ENCODE data around the gene CYP2U1. TPM values are rescaled to one million over a fixed set of nuclear protein-coding genes. Genes with fewer than 3 reads are reported as not detected.

Gene CYP2U1
- total RNA-seq, 2 experiments from 2014 or later = 2.9 to 4.0 TPM

DNA sequence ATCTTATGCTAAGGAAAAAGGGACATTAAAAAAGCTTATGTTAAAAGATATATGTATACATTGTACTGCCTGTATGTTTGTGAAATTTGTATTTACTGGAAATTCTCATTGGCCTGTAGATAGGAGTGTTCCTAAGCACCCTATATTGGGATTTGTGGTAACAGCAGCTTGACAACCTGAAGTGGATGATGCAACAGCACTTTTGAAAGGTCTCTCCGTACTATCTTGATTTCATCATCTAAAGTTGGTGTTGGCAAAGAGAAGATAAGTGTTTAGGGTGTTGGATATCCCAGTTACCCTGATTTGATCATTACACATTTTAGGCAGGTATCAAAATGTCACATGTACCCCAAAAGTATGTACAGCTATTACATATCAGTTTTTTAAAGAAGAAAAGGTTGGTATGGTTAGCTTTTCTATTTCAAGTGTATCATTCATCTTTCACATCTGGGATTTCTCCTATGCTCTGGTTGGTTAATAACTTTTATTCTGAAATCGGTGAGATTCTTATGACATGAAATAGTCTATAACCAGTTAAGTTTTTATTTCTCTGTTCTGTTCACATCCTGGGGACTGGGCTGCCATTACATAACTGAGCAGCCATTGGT lies 68.7 kb downstream of the CYP2U1 start:
- Histone ChIP-seq H3K9me3 (ENCODE audit: control insufficient read depth in 1 of 2, insufficient read depth in 1 of 2, low read length in 2 of 2) (no peaks in the 10 kb centered on the region), H3K27me3 (ENCODE audit: control insufficient read depth in 1 of 2, insufficient read depth in 2 of 2, low read length in 2 of 2) (no peaks in the 10 kb centered on the region), H3K4me1 (ENCODE audit: insufficient read depth, low read length) (peaks cover 8% of the 10 kb centered on the region), H3K36me3 (ENCODE audit: insufficient read depth, low read length) (peaks cover 5% of the 10 kb centered on the region), H3K27ac (ENCODE audit: low read depth in 1 of 2, low read length in 2 of 2) (no peak overlapping the region), H3K4me3 (ENCODE audit: low read length) (no peak overlapping the region)
- H3K36me3 Mint-ChIP-seq (ENCODE audit: low read depth) = peaks cover 39% of the 10 kb centered on the region
- H3K27me3 Mint-ChIP-seq = no peaks in the 10 kb centered on the region
- TF ChIP-seq, protein P1, sequence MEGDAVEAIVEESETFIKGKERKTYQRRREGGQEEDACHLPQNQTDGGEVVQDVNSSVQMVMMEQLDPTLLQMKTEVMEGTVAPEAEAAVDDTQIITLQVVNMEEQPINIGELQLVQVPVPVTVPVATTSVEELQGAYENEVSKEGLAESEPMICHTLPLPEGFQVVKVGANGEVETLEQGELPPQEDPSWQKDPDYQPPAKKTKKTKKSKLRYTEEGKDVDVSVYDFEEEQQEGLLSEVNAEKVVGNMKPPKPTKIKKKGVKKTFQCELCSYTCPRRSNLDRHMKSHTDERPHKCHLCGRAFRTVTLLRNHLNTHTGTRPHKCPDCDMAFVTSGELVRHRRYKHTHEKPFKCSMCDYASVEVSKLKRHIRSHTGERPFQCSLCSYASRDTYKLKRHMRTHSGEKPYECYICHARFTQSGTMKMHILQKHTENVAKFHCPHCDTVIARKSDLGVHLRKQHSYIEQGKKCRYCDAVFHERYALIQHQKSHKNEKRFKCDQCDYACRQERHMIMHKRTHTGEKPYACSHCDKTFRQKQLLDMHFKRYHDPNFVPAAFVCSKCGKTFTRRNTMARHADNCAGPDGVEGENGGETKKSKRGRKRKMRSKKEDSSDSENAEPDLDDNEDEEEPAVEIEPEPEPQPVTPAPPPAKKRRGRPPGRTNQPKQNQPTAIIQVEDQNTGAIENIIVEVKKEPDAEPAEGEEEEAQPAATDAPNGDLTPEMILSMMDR (IDR thresholded peaks at IDR 0.05) = no peak
- H3K9me3 Mint-ChIP-seq = no peaks in the 10 kb centered on the region
- peaks cover 79% of the 10 kb centered on the region for H3K4me1 Mint-ChIP-seq (ENCODE audit: low read depth)
- DNase-seq (no peak), ATAC-seq (ENCODE audit: poor library complexity) (no peak)
- no peak overlapping the region for H3K4me3 Mint-ChIP-seq
- ChIA-PET POLR2A (interaction anchor here (0.6 to 2.1 kb wide), 2 partner anchors 10 to 1560 kb away, joined by 3 to 8 read pairs; partner anchors contain the start of genes HADH and MCUB), CTCF (no interaction called here)
- H3K27ac Mint-ChIP-seq = no peak overlapping the region
- intact Hi-C loops (cut with DNase I, micrococcal nuclease) = no loop called here

DNA sequence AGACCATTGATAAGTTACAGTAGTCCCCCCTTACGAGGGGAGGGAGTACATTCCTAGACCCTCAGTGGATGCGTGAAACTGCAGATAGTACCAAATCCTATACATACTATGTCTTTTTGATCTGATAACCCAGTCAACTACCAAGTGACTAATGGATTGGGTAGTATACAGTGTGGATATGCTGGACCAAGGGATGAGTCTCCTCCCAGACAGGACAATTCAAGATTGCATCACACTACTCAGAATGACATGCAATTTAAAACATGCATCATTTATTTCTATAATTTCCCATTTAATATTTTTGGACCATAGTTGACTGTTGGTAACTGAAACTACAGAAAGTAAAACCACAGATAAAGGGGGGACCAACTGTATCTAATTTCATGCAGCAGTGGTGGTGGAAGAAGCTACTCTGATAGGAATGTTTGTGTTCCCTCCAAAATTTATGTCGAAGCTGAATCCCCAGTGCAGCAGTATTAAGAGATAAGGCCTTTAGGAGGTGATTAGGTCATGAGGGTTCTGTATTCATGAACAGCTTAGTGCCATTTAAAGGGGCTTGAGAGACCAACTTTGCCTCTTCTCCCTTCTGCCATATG lies 70.3 kb downstream of the CYP2U1 start:
- Mint-ChIP-seq H3K4me3 (no peak overlapping the region), H3K9me3 (no peaks in the 10 kb centered on the region), H3K36me3 (ENCODE audit: low read depth) (peaks cover 39% of the 10 kb centered on the region), H3K27me3 (no peaks in the 10 kb centered on the region), H3K27ac (no peak overlapping the region), H3K4me1 (ENCODE audit: low read depth) (peaks cover 84% of the 10 kb centered on the region)
- ChIA-PET POLR2A (interaction anchor here (0.6 to 1.3 kb wide), 3 partner anchors 11 to 601 kb away, joined by 3 to 4 read pairs (median 3); partner anchors contain the start of gene HADH), CTCF (no interaction called here)
- DNase-seq (no peak), ATAC-seq (ENCODE audit: poor library complexity) (no peak)
- Histone ChIP-seq H3K9me3 (ENCODE audit: control insufficient read depth in 1 of 2, insufficient read depth in 1 of 2, low read length in 2 of 2) (no peaks in the 10 kb centered on the region), H3K27me3 (ENCODE audit: control insufficient read depth in 1 of 2, insufficient read depth in 2 of 2, low read length in 2 of 2) (no peaks in the 10 kb centered on the region), H3K27ac (ENCODE audit: low read depth in 1 of 2, low read length in 2 of 2) (no peak overlapping the region), H3K36me3 (ENCODE audit: insufficient read depth, low read length) (peaks cover 5% of the 10 kb centered on the region), H3K4me3 (ENCODE audit: low read length) (no peak overlapping the region), H3K4me1 (ENCODE audit: insufficient read depth, low read length) (peaks cover 16% of the 10 kb centered on the region)
- intact Hi-C loops (cut with DNase I, micrococcal nuclease) = no loop called here
- TF ChIP-seq, protein P1 (IDR thresholded peaks at IDR 0.05) = no peak

Other genes with a start within 250 kb of the CYP2U1 start
- 1 to 10 TPM; 5.6 to 6.6 TPM for gene PAPSS1, start 211.3 kb upstream of the CYP2U1 start, total RNA-seq
- under 1 TPM in 1 of 2 experiments, not detected in 1; 0.08 TPM for gene SGMS2, start 106.6 kb upstream of the CYP2U1 start, total RNA-seq
- 10 to 100 TPM; 16.1 to 16.3 TPM for gene HADH, start 58.3 kb downstream of the CYP2U1 start, total RNA-seq
- gene LEF1, start 237.4 kb downstream of the CYP2U1 start, total RNA-seq = 100 to 1,000 TPM; 409 to 438 TPM